HG02938 (cell line): ENCODE data around the gene USP17L10.
"Not testable (repeated sequence)": the region's sequence is repeated elsewhere in the genome, so short reads cannot be mapped to it uniquely, and the experiment has no call there.

Experiments
- ATAC-seq: cut with Tn5 transposase; IDR thresholded peaks from one replicate; pipeline ENCODE4 v1.9.1; 2021; ENCODE audit warnings: mild to moderate bottlenecking, moderate library complexity; ENCODE audit not compliant: unreplicated experiment

USP17L10 gene, protein sequence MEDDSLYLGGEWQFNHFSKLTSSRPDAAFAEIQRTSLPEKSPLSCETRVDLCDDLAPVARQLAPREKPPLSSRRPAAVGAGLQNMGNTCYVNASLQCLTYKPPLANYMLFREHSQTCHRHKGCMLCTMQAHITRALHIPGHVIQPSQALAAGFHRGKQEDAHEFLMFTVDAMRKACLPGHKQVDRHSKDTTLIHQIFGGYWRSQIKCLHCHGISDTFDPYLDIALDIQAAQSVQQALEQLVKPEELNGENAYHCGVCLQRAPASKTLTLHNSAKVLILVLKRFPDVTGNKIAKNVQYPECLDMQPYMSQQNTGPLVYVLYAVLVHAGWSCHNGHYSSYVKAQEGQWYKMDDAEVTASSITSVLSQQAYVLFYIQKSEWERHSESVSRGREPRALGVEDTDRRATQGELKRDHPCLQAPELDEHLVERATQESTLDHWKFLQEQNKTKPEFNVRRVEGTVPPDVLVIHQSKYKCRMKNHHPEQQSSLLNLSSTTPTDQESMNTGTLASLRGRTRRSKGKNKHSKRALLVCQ

DNA sequence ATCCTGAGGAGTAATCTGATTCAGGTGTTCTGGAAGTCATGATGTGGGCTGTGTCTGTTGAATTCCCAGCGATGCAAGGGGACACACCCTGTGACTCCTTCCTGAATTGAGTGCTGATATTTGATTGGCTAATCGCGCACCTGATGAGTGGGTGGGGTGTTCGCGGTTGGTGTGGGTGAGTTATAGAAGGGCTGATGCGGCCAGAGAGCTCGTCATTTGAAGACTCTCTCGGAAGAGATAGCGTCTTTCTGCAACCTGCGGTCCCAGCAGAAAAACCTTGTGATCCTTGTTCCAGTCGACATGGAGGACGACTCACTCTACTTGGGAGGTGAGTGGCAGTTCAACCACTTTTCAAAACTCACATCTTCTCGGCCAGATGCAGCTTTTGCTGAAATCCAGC is at the start of gene USP17L10:
Gene USP17L10, plus strand, starts transcription at position 301 of the 400 bp plus-strand sequence. Its CDS starts 0 bp downstream, at position 301.
- not testable (repeated sequence) for ATAC-seq

- not testable (repeated sequence) for ATAC-seq
These were observed 44.5 kb upstream of the USP17L10 start for GRCh38 chr4:9165990-9166389.

DNA sequence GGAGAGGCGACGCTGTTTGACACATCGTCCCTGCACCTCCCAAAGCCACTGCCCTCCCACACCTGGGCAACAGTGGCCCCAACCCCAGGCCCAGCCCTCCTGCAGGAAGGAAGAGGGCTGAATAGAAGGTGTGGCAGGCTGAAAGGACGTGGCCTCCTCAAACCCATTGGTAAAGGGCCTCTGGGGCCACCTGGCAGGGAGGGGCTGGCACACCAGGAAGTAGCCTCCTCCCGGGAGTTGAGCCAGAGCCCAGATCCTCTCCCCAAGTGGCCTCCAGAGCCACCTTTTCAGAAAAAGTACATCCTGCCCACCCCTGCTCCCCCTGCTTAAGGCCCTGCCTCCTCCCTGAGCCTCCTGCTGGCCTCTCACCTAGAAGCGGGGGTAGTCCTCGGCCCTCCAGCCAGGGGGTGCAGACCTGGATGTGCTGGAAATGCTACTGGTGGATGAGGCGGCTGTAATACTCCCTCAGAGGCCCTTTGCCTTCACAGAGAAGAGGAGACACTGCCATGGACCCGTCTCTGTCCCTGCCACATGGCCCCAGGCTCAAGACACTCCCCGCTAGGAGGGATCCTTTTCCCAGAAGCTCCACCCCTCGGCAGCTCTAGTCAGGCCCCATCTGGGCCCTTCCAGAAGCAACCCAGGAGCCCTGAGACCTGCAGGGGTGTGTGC is 40.5 kb upstream of the USP17L10 start, which contains the start of gene FAM90A26:
Gene FAM90A26, plus strand, starts transcription at position 619 of the 669 bp plus-strand sequence. CDS start 2,764 bp downstream, outside the sequence.
- ATAC-seq, result not testable (repeated sequence)

GRCh38 chr4:9214701-9215100 is 4.2 kb downstream of the USP17L10 start:
- ATAC-seq, result not testable (repeated sequence)

- not testable (repeated sequence) for ATAC-seq
These were observed 4.6 kb downstream of the USP17L10 start, which contains the start of gene USP17L11 for GRCh38 chr4:9215105-9215504. Gene USP17L11 (plus strand): TSS chr4:9215405. CDS start chr4:9215405, 0 bp downstream.

GRCh38 chr4:9219852-9220251 is 9.4 kb downstream of the USP17L10 start, which contains the start of gene USP17L12:
Gene USP17L12 (plus strand): TSS chr4:9220152. CDS start chr4:9220152, 0 bp downstream.
- ATAC-seq, result not testable (repeated sequence)

- ATAC-seq, result not testable (repeated sequence)
These were observed 14.1 kb downstream of the USP17L10 start, which contains the start of gene USP17L13 for GRCh38 chr4:9224596-9224995. Gene USP17L13 (plus strand): TSS chr4:9224896. CDS start chr4:9224896, 0 bp downstream.

DNA sequence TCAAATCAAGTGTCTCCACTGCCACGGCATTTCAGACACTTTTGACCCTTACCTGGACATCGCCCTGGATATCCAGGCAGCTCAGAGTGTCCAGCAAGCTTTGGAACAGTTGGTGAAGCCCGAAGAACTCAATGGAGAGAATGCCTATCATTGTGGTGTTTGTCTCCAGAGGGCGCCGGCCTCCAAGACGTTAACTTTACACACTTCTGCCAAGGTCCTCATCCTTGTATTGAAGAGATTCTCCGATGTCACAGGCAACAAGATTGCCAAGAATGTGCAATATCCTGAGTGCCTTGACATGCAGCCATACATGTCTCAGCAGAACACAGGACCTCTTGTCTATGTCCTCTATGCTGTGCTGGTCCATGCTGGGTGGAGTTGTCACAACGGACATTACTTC is 19.8 kb downstream of the USP17L10 start:
- not testable (repeated sequence) for ATAC-seq

DNA sequence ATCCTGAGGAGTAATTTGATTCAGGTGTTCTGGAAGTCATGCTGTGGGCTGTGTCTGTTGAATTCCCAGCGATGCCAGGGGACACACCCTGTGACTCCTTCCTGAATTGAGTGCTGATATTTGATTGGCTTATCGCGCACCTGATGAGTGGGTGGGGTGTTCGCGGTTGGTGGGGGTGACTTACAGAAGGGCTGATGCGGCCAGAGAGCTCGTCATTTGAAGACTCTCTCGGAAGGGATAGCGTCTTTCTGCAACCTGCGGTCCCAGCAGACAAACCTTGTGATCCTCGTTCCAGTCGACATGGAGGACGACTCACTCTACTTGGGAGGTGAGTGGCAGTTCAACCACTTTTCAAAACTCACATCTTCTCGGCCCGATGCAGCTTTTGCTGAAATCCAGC is 23.6 kb downstream of the USP17L10 start, which contains the start of gene USP17L15:
Gene USP17L15, plus strand, starts transcription at position 301 of the 400 bp plus-strand sequence. Its CDS starts 0 bp downstream, at position 301.
- not testable (repeated sequence) for ATAC-seq

- ATAC-seq, result not testable (repeated sequence)
These were observed 28.0 kb downstream of the USP17L10 start for GRCh38 chr4:9238461-9238860.

- not testable (repeated sequence) for ATAC-seq
These were observed 33.1 kb downstream of the USP17L10 start, which contains the start of gene USP17L17 for GRCh38 chr4:9243579-9243978. Gene USP17L17 (plus strand): TSS chr4:9243879. CDS start chr4:9243879, 0 bp downstream.

DNA sequence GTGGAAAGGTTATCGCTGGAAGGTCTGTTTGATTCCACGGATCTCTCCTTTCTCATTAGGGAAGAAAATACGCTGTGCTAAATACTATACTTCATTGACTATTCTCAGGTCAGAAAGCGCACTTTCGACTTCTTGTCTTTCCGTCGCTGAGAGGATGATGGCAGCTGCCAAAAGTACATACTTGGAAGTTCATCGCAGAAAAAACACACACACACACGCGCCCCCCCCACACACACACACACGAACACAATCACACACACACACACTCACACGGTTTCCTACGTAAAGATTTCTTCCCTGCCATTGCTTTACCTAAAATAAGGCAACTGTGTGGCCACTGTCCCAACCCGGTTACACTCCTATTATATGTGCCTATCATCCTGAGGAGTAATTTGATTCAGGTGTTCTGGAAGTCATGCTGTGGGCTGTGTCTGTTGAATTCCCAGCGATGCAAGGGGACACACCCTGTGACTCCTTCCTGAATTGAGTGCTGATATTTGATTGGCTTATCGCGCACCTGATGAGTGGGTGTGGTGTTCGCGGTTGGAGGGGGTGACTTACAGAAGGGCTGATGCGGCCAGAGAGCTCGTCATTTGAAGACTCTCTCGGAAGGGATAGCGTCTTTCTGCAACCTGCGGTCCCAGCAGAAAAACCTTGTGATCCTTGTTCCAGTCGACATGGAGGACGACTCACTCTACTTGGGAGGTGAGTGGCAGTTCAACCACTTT is 37.7 kb downstream of the USP17L10 start, which contains the start of gene USP17L18:
Gene USP17L18, plus strand, starts transcription at position 678 of the 728 bp plus-strand sequence. Its CDS starts 0 bp downstream, at position 678.
- ATAC-seq, result not testable (repeated sequence)

- not testable (repeated sequence) for ATAC-seq
These were observed 42.6 kb downstream of the USP17L10 start, which contains the start of gene USP17L19 for GRCh38 chr4:9253078-9253477. Gene USP17L19 (plus strand): TSS chr4:9253378. CDS start chr4:9253378, 0 bp downstream.

DNA sequence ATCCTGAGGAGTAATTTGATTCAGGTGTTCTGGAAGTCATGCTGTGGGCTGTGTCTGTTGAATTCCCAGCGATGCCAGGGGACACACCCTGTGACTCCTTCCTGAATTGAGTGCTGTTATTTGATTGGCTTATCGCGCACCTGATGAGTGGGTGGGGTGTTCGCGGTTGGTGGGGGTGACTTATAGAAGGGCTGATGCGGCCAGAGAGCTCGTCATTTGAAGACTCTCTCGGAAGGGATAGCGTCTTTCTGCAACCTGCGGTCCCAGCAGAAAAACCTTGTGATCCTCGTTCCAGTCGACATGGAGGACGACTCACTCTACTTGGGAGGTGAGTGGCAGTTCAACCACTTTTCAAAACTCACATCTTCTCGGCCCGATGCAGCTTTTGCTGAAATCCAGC is 47.4 kb downstream of the USP17L10 start, which contains the start of gene USP17L20:
Gene USP17L20, plus strand, starts transcription at position 301 of the 400 bp plus-strand sequence. Its CDS starts 0 bp downstream, at position 301.
- ATAC-seq, result not testable (repeated sequence)
